Testis (tissue), 3 donors: ENCODE data around the gene ESYT2. TPM values are rescaled to one million over a fixed set of nuclear protein-coding genes. Genes with fewer than 3 reads are reported as not detected.

ENCODE experiments used
- DNase-seq: peaks from one replicate; pipeline ENCODE4 v3.0.0-alpha.2; 2019
- H3K27ac ChIP-seq, 2 donors: fragments of 200-600 bp; sonication (generic); one replicate each; pipeline ENCODE4 v1.5.1; 2019
- H3K27me3 ChIP-seq: fragments of 200-600 bp; sonication (generic); one replicate; pipeline ENCODE4 v1.5.1; 2019
- H3K36me3 ChIP-seq: fragments of 200-600 bp; sonication (generic); one replicate; pipeline ENCODE4 v1.5.1; 2017; ENCODE audit warnings: low read depth; ENCODE audit errors: missing control alignments
- H3K4me1 ChIP-seq: fragments of 200-600 bp; sonication (generic); one replicate; pipeline ENCODE4 v1.5.1; 2019
- H3K4me3 ChIP-seq, 2 donors: fragments of 200-600 bp; sonication (generic); one replicate each; pipeline ENCODE4 v1.5.1; 2017 to 2019
- H3K9me3 ChIP-seq: fragments of 200-600 bp; sonication (generic); one replicate; pipeline ENCODE4 v1.5.1; 2017
- CTCF ChIP-seq, 3 experiments: fragments of 450-650 bp in 2 of 3; fragments of 200-600 bp in 1 of 3; sonication (generic) in 1 of 3; IDR thresholded peaks; one replicate each; pipeline ENCODE4 v1.5.1; 2016 to 2019; ENCODE audit warnings: antibody characterized with exemption in 3 of 3, mild to moderate bottlenecking in 2 of 3, moderate library complexity in 1 of 3
- POLR2A ChIP-seq: fragments of 450-650 bp; IDR thresholded peaks from one replicate; pipeline ENCODE4 v1.6.1; 2017; ENCODE audit warnings: antibody characterized with exemption, mild to moderate bottlenecking, moderate library complexity
- WGBS, 2 donors: methylation state at CpG; one replicate each; pipeline ENCODE4 v1.1.5; 2018; 5-methylcytosine and 5-hydroxymethylcytosine counted together
- intact Hi-C: fragments of 100-400 bp; cut with DNase I; formaldehyde crosslinking; loops from one replicate; pipeline ENCODE4 v1.15.1; 2023; ENCODE audit warnings: low total_unique reads
- polyA plus RNA-seq: library from polyadenylated mRNA; stranded (reverse); fragments of 350-450 nt; fragmentation: Illumina TruSeq; extraction: RNeasy Lipid Tissue Mini Kit (QIAGEN cat#74804); gene quantifications from one replicate; pipeline ENCODE4 v1.2.3, GENCODE V29; 2014; ENCODE audit warnings: low read depth, low replicate concordance; ENCODE audit not compliant: insufficient read depth
- total RNA-seq, 2 donors: library from RNA; depleted of rRNA; stranded (reverse); fragments of >200 nt; gene quantifications; one replicate each; pipeline ENCODE4 v1.2.3, GENCODE V29; 2016

The ESYT2 gene
- total and polyA plus RNA-seq, 3 donors from 2014 or later, result 53.9 to 73.1 (median 61.1) TPM

DNA sequence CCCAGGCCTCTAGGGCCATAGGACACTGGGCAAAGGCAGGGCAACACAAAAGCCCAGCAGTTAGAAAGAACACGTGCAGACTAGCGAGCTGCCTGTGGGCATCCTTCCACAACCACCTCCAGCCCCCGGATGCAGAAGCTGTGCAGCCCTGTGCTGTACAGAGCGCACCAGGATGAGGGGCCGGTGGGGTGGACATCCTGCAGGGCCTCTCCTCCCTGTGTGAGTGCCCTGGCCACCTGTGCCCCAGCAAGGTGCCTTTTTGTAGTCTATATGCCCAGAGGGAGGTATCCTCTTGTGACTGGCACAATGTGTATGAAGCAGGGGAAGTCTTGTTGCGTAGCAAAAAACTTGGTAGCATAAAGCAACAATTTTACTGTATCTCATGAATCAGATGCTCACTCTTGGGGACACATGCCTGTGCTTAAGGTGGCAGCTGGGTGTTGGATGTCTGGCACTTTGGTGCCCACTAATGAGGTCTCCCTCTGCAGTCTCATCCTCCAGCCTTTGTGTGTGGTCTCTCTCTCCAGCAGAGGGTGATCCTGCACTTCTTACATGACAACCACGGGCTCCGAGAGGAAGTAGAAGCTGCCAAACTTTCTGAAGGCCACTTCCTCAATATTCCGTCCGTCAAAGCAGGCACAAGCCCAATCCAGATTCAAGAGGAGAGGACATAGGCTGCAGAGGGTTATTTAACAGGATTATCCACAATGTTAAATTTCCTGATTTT is 133.4 kb downstream of the ESYT2 start:
- Histone ChIP-seq H3K27ac (no peak overlapping the region), H3K4me1 (peaks cover 6% of the 10 kb centered on the region), H3K36me3 (no peaks in the 10 kb centered on the region), H3K27me3 (no peaks in the 10 kb centered on the region), H3K9me3 (no peaks in the 10 kb centered on the region), H3K4me3 (no peak overlapping the region)
- WGBS, 2 donors, result 49 to 57% methylated on average over 8 to 10 of the region's 10 CpGs
- TF ChIP-seq POLR2A, result no peak
- TF ChIP-seq CTCF (IDR thresholded peaks at IDR 0.05), result peak in 2 of 3 experiments; percentile 39 to 41
- peak; percentile 79 for DNase-seq
- intact Hi-C loops, result no loop called here

GRCh38 chr7:158695056-158695455 is 134.3 kb downstream of the ESYT2 start:
- Histone ChIP-seq H3K4me3 (no peak overlapping the region), H3K27ac (no peak overlapping the region), H3K36me3 (no peaks in the 10 kb centered on the region), H3K27me3 (no peaks in the 10 kb centered on the region), H3K9me3 (no peaks in the 10 kb centered on the region), H3K4me1 (peaks cover 6% of the 10 kb centered on the region)
- 62 to 64% methylated on average over 3 of the region's 3 CpGs for WGBS, 2 donors
- intact Hi-C loops, result no loop called here
- no peak for DNase-seq
- TF ChIP-seq CTCF (IDR thresholded peaks at IDR 0.05) (no peak), POLR2A (no peak)

DNA sequence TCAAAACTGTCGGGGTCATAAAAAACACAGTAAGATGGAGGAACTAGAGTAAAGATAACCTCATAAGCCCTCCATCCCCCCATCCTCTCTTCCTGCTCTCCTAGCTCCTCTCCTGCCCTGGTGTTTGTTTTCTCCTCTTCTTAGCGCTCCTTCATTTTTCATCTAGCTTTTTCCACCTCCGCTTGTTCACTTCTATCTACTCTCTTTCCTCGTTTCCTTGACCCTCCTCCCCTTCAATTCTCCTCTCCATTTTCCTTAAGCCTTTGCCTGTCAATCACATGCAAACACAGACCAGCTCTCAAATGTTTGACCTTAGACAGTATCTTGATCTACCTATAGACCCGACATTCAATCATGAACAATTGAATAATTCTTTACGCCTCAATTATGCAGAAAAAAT is 134.7 kb downstream of the ESYT2 start:
- Histone ChIP-seq H3K36me3 (no peaks in the 10 kb centered on the region), H3K4me1 (peaks cover 6% of the 10 kb centered on the region), H3K27ac (no peak overlapping the region), H3K9me3 (no peaks in the 10 kb centered on the region), H3K27me3 (no peaks in the 10 kb centered on the region), H3K4me3 (no peak overlapping the region)
- 76 to 93% methylated on average over 6 of the region's 6 CpGs for WGBS, 2 donors
- TF ChIP-seq POLR2A, result no peak
- no peak for TF ChIP-seq CTCF (IDR thresholded peaks at IDR 0.05)
- intact Hi-C loops, result no loop called here
- no peak for DNase-seq

DNA sequence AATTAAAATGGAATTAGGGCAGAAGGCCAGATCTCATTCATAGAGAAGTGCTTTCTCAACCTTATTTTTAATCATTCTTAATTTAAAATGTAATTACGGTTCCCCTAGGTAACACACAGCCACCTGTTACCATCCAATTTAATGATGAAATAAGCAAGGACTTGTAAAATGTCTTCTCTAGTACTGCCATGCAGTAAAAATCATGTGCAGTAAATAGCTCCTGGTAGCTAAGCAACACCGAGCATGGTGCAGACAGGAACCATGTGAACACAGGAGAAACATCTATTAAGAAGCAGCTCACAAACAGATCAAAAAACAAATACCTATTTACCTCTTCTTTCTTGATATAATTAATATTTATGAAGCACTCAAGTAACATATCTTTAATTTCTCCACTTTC is 139.8 kb downstream of the ESYT2 start:
- no peaks in the 10 kb centered on the region for H3K9me3 ChIP-seq
- no peak for DNase-seq
- H3K36me3 ChIP-seq, result no peaks in the 10 kb centered on the region
- H3K4me3 ChIP-seq, result no peak overlapping the region
- H3K27ac ChIP-seq, result no peak overlapping the region
- WGBS, 2 donors, result 98 to 100% methylated on average over 2 of the region's 2 CpGs
- H3K4me1 ChIP-seq, result no peaks in the 10 kb centered on the region
- no peaks in the 10 kb centered on the region for H3K27me3 ChIP-seq
- TF ChIP-seq CTCF (IDR thresholded peaks at IDR 0.05), result no peak
- no peak for TF ChIP-seq POLR2A
- intact Hi-C loops, result no loop called here

DNA sequence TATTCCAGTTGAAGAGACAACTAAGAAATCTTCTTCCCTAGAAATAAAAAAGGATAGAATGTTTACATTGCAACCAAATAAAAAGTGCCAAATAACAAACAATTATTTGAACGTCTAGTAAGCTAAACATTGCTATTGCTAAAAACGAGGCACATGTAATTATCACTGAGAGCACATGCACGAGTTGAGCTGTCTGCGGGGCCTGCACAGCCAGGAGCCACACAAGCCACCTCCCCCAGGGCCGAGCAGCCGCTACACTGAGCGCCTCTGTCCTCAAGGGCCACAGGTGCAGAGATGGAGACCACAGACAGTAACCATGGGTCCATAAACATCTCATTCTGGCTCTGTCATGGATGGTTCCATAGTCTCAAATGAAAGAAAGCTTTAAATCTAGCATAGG is 141.9 kb downstream of the ESYT2 start:
- WGBS, 2 donors, result 93 to 96% methylated on average over 7 of the region's 7 CpGs
- H3K9me3 ChIP-seq, result no peaks in the 10 kb centered on the region
- intact Hi-C loops, result no loop called here

More for the DNA sequence above, 141.9 kb downstream of the ESYT2 start:
- DNase-seq, result no peak
- TF ChIP-seq POLR2A (no peak), CTCF (IDR thresholded peaks at IDR 0.05) (no peak)
- H3K36me3 ChIP-seq, result no peaks in the 10 kb centered on the region
- no peak overlapping the region for H3K4me3 ChIP-seq
- H3K4me1 ChIP-seq, result no peaks in the 10 kb centered on the region
- H3K27ac ChIP-seq, result no peak overlapping the region
- no peaks in the 10 kb centered on the region for H3K27me3 ChIP-seq
